Pancreas (tissue), 10 donors: Measurements from ENCODE around the gene CABLES1. TPM values are rescaled to one million over a fixed set of nuclear protein-coding genes. Genes with fewer than 3 reads are reported as not detected.

Experiments
- ATAC-seq, 4 donors: fragments of 200-7000 bp; cut with Tn5 transposase; one replicate each; pipeline versions ENCODE4 v1.8.0 to v1.9.1; 2020; ENCODE audit warnings: mild to moderate bottlenecking in 4 of 4, moderate library complexity in 4 of 4
- DNase-seq, 6 donors: peaks; one replicate each; pipeline ENCODE4 v3.0.0-alpha.2; 2020
- FAIRE-seq: peaks from 2 replicates; lab custom pipeline; 2012; peaks lifted over from hg19 to GRCh38; lab: Jason Lieb, UNC
- H3K27ac ChIP-seq, 4 donors: fragments of 200-600 bp; sonication (generic); 1 replicate in 3 of 4; 2 replicates in 1 of 4; pipeline versions ENCODE4 v1.5.0 to v1.8.0; 2020
- H3K27me3 ChIP-seq, 4 donors: fragments of 200-600 bp; one replicate each; pipeline ENCODE4 v1.8.0; 2021
- H3K36me3 ChIP-seq, 3 donors: fragments of 200-600 bp; sonication (generic) in 1 of 3; one replicate each; pipeline versions ENCODE4 v1.5.0 to v1.8.0; 2020 to 2021
- H3K4me1 ChIP-seq, 3 donors: fragments of 200-600 bp; one replicate each; pipeline ENCODE4 v1.8.0; 2021
- H3K4me3 ChIP-seq, 4 donors: fragments of 200-600 bp; sonication (generic) in 2 of 4; one replicate each; pipeline versions ENCODE4 v1.5.0 to v1.8.0; 2020 to 2021
- H3K9me3 ChIP-seq, 4 donors: fragments of 200-600 bp; one replicate each; pipeline ENCODE4 v1.8.0; 2021
- WGBS, 2 donors: extraction: QIAGEN DNeasy Blood & Tissue Kit; methylation state at CpG; one replicate each; pipeline ENCODE4 v1.1.7; 2013; 5-methylcytosine and 5-hydroxymethylcytosine counted together
- intact Hi-C, 3 donors: fragments of 100-400 bp; cut with DNase I; formaldehyde crosslinking; loops; one replicate each; pipeline versions ENCODE4 v1.11.1 to v1.14.2; 2022
- polyA plus RNA-seq, 2 donors: library from polyadenylated mRNA; stranded (reverse); fragments of 200-250 nt; gene quantifications; one replicate each; pipeline ENCODE4 v1.2.3, GENCODE V29; 2013
- total RNA-seq, 6 donors: library from RNA; stranded (reverse); fragmentation: NEBNext Ultra II Directional in 4 of 6; extraction: Animal tissue kit (Norgen Biotek cat#: 25700) in 4 of 6; gene quantifications; one replicate each; pipeline versions ENCODE4 v1.2.1 to v1.2.4, GENCODE V29; 2021 to 2023
- TF ChIP-seq, protein P1 (sequence below), 4 donors: fragments of 200-600 bp; sonication (generic) in 3 of 4; IDR thresholded peaks; one replicate each; pipeline versions ENCODE4 v1.5.0 to v1.8.0; 2021; ENCODE audit warnings: antibody characterized with exemption in 4 of 4
- donor health status: healthy with polysubstance abuse.
- donor health status: DM: no; HTN: no; CAD: no; lungs with moderate emphysema.
- donor health status: DM: no; HTN: no; CAD: no.
- donor health status: control.
- donor health status: control.
- donor health status: Bipolar disorder and iron deficiency.
- donor health status: DM: yes; HTN: yes; CAD: no.
- donor health status: DM: no; HTN: no; CAD: no.
- donor health status: DM: no; HTN: no; CAD: no.
- donor health status: DM: yes; HTN: yes; CAD: no.

Gene CABLES1
- total and polyA plus RNA-seq, 8 donors, result 2.0 to 5.7 (median 3.2) TPM

DNA sequence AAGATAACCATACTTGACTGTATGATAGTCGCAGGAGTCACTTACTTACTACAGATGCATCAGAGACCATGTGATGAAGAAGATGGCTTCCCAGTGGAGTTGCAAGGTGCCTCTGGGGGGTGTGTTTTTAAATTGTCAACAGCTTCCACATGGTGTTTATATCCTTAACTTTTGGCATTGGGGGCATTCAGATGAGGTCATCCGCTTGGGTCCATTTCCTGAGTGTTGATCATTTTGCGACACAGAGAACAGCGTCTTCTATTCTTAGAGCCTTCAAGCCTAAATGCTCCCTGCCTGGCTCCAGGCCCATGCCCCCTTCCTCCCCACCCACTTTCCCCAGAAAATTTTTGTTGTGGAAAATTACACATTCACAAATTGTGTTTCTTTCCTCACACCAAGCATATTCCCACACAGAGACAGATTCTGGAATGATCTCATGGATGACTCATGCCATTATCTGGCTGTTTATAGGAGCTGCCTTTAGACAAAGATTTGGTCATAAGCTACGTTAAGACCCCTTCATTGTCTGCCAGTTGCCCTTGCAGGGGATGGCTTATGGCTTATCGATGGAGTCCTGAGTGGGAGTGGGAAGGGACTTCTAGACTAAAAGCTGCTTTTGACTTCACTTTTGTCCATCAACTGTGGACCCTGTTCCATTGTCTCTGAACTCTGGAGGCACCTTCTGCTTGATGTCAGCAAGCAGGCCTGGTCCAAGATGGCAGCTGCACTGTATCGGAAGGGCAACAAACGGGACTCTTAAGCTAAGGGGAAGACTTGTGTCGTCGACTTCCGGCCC is 91.8 kb downstream of the CABLES1 start:
- DNase-seq (no peak), FAIRE-seq (no peak), ATAC-seq (peak in 3 of 4 donors; percentile 33 to 49 (median 46))
- TF ChIP-seq, protein P1, sequence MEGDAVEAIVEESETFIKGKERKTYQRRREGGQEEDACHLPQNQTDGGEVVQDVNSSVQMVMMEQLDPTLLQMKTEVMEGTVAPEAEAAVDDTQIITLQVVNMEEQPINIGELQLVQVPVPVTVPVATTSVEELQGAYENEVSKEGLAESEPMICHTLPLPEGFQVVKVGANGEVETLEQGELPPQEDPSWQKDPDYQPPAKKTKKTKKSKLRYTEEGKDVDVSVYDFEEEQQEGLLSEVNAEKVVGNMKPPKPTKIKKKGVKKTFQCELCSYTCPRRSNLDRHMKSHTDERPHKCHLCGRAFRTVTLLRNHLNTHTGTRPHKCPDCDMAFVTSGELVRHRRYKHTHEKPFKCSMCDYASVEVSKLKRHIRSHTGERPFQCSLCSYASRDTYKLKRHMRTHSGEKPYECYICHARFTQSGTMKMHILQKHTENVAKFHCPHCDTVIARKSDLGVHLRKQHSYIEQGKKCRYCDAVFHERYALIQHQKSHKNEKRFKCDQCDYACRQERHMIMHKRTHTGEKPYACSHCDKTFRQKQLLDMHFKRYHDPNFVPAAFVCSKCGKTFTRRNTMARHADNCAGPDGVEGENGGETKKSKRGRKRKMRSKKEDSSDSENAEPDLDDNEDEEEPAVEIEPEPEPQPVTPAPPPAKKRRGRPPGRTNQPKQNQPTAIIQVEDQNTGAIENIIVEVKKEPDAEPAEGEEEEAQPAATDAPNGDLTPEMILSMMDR (IDR thresholded peaks at IDR 0.05), result no peak
- Histone ChIP-seq H3K4me1 (peaks cover 0 to 10% (median 0%) of the 10 kb centered on the region in 3 donors), H3K27ac (peak overlapping the region in 2 of 4 donors; percentile 25 to 46), H3K9me3 (no peaks in the 10 kb centered on the region), H3K36me3 (no peaks in the 10 kb centered on the region), H3K4me3 (no peak overlapping the region), H3K27me3 (no peaks in the 10 kb centered on the region)
- 81 to 85% methylated on average over 11 of the region's 11 CpGs for WGBS, 2 donors
- intact Hi-C loops, result no loop called here

DNA sequence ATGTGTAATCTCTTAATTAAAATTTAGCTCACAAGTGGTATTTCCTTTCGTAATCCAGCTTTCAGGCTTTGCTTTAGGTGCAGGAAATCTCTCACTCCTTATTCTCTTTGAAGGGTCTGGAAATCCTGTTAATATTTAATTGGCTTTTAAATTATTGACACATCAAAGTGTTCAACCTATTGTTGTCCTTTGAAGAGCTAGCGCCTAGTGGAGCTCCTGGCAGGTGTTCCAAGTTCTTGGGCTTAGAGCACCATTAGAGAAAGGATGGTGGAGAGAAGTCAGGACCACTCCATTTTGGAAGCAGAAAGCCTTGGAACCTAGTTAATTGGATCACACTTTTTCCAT is 92.4 kb downstream of the CABLES1 start:
- no peaks in the 10 kb centered on the region for H3K36me3 ChIP-seq
- H3K4me3 ChIP-seq, result no peak overlapping the region
- H3K27me3 ChIP-seq, result no peaks in the 10 kb centered on the region
- H3K27ac ChIP-seq, result peak overlapping the region in 2 of 4 donors; percentile 25 to 46
- WGBS, 2 donors, result 62 to 68% methylated on average over 2 of the region's 2 CpGs
- H3K4me1 ChIP-seq, result peaks cover 0 to 10% (median 0%) of the 10 kb centered on the region in 3 donors
- H3K9me3 ChIP-seq, result no peaks in the 10 kb centered on the region
- ATAC-seq (peak in 2 of 4 donors; percentile 13 to 21), DNase-seq (no peak), FAIRE-seq (no peak)
- intact Hi-C loops, result no loop called here
- TF ChIP-seq, protein P1 (IDR thresholded peaks at IDR 0.05), result no peak

DNA sequence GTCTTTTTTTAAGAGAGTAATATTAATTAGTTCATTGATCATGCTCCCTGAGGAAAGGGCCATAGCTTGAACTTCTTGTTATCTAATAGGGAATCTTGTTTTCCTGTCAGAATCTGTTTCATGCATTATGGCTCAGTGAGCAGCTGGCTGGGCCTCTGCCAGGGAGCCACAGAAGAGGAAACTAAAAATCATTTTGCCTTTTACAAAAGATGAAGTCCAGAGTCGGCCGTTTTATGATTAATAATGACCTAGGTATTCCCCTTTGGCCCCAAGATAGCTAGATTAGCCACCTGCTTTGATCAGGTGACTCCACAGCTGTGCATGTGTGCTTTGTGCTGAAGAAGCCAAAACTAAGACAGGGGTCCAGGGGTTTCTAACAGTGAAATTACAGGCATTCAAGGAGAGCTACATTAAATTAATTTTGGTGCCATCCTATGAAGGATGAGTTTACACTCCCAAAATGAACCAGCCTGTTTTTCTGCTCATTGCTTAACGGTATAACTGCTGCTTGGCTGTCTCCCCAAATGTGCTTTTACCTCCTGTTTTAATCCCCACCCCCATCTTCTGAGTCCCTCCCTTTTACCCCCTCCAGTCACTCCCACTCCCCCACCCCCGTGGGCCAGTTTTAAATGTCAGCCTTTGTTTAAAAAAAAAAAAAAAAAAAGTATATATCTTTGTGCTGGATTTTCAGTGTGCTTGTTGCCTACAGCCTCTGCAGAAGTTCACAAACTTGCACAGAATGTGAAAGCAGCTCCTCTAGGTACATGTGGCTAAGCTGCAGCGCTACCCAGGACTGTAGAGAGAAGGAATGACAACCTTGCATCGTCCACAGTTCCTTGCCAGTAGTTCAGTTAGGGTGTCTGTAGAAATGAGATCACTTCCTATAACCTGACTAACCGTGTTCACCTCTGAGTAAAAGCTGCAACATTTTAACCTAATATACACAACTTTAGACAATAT is 93.1 kb downstream of the CABLES1 start:
- Histone ChIP-seq H3K9me3 (no peaks in the 10 kb centered on the region), H3K27ac (peak overlapping the region in 1 of 4 donors; percentile 25), H3K27me3 (no peaks in the 10 kb centered on the region), H3K4me3 (no peak overlapping the region), H3K36me3 (no peaks in the 10 kb centered on the region), H3K4me1 (peaks cover 0 to 10% (median 0%) of the 10 kb centered on the region in 3 donors)
- ATAC-seq (peak in 1 of 4 donors; percentile 12), FAIRE-seq (no peak), DNase-seq (no peak)
- intact Hi-C loops, result no loop called here
- TF ChIP-seq, protein P1 (IDR thresholded peaks at IDR 0.05), result no peak
- WGBS, 2 donors, result 48 to 50% methylated on average over 7 of the region's 7 CpGs

DNA sequence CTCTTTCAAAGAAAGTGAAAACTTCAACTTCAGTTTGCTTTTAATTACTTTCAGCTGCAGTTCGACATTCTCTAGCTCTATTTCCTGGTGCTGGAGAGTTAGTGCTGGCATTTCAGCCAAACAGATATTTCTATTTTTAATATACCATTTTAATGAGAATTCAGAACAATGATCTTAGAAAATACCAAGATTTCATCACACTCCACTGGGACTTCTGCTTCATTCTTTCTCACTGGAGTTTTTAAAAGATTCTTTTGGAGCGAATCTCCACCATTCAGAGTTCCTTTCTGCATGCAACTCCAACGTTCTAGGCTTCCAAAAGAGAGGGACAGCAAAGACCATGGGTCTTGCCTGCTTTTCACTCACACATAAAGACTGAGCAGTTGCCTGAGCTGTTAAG is 94.2 kb downstream of the CABLES1 start:
- 77 to 88% methylated on average over 3 of the region's 3 CpGs for WGBS, 2 donors
- intact Hi-C loops, result no loop called here
- no peak for DNase-seq

More for the DNA sequence above, 94.2 kb downstream of the CABLES1 start:
- no peak overlapping the region for H3K27ac ChIP-seq
- no peaks in the 10 kb centered on the region for H3K36me3 ChIP-seq
- TF ChIP-seq, protein P1 (IDR thresholded peaks at IDR 0.05), result no peak
- ATAC-seq (no peak), FAIRE-seq (no peak)
- H3K27me3 ChIP-seq, result no peaks in the 10 kb centered on the region
- H3K9me3 ChIP-seq, result no peaks in the 10 kb centered on the region
- peaks cover 0 to 10% (median 0%) of the 10 kb centered on the region in 3 donors for H3K4me1 ChIP-seq
- no peak overlapping the region for H3K4me3 ChIP-seq
